Measurements from ENCODE around the gene PIAS4.

DNA sequence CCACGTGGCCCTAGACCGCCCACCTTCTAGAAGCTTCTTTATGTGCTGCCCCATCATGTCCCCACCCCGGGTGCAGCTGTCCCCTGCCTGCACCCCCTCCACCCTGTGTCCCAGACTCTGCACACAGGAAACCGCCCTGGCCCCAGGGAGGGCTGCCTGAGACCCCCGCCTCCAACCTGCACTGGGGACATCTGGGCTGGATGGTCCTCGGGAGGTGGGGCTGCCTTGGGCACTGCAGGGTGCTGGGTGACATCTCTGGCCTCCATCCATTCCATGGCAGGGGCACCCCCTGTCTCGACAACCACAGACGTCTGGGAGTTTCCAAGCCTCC, 77.0 kb downstream of the PIAS4 start:
- TF ChIP-seq, protein P1, sequence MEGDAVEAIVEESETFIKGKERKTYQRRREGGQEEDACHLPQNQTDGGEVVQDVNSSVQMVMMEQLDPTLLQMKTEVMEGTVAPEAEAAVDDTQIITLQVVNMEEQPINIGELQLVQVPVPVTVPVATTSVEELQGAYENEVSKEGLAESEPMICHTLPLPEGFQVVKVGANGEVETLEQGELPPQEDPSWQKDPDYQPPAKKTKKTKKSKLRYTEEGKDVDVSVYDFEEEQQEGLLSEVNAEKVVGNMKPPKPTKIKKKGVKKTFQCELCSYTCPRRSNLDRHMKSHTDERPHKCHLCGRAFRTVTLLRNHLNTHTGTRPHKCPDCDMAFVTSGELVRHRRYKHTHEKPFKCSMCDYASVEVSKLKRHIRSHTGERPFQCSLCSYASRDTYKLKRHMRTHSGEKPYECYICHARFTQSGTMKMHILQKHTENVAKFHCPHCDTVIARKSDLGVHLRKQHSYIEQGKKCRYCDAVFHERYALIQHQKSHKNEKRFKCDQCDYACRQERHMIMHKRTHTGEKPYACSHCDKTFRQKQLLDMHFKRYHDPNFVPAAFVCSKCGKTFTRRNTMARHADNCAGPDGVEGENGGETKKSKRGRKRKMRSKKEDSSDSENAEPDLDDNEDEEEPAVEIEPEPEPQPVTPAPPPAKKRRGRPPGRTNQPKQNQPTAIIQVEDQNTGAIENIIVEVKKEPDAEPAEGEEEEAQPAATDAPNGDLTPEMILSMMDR (IDR thresholded peaks at IDR 0.05) = no peak
- TF ChIP-seq SP1 (CRISPR knock-in tag; conservative IDR thresholded peaks at IDR 0.05) (no peak), ZNF317 (CRISPR knock-in tag; IDR thresholded peaks at IDR 0.05; ENCODE audit: borderline replicate concordance, low read depth) (no peak), NFE2L1 (CRISPR knock-in tag; IDR thresholded peaks at IDR 0.05) (no peak), CREB1 (CRISPR knock-in tag; IDR thresholded peaks at IDR 0.05) (no peak), FOXK1 (CRISPR knock-in tag; IDR thresholded peaks at IDR 0.05) (no peak), JUN (CRISPR knock-in tag; IDR thresholded peaks at IDR 0.05) (no peak), RELA (CRISPR knock-in tag; IDR thresholded peaks at IDR 0.05; ENCODE audit: borderline replicate concordance) (no peak)
- TF ChIP-seq, protein P2, sequence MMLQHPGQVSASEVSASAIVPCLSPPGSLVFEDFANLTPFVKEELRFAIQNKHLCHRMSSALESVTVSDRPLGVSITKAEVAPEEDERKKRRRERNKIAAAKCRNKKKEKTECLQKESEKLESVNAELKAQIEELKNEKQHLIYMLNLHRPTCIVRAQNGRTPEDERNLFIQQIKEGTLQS (CRISPR knock-in tag; conservative IDR thresholded peaks at IDR 0.05) = no peak
- TF ChIP-seq, protein P3, sequence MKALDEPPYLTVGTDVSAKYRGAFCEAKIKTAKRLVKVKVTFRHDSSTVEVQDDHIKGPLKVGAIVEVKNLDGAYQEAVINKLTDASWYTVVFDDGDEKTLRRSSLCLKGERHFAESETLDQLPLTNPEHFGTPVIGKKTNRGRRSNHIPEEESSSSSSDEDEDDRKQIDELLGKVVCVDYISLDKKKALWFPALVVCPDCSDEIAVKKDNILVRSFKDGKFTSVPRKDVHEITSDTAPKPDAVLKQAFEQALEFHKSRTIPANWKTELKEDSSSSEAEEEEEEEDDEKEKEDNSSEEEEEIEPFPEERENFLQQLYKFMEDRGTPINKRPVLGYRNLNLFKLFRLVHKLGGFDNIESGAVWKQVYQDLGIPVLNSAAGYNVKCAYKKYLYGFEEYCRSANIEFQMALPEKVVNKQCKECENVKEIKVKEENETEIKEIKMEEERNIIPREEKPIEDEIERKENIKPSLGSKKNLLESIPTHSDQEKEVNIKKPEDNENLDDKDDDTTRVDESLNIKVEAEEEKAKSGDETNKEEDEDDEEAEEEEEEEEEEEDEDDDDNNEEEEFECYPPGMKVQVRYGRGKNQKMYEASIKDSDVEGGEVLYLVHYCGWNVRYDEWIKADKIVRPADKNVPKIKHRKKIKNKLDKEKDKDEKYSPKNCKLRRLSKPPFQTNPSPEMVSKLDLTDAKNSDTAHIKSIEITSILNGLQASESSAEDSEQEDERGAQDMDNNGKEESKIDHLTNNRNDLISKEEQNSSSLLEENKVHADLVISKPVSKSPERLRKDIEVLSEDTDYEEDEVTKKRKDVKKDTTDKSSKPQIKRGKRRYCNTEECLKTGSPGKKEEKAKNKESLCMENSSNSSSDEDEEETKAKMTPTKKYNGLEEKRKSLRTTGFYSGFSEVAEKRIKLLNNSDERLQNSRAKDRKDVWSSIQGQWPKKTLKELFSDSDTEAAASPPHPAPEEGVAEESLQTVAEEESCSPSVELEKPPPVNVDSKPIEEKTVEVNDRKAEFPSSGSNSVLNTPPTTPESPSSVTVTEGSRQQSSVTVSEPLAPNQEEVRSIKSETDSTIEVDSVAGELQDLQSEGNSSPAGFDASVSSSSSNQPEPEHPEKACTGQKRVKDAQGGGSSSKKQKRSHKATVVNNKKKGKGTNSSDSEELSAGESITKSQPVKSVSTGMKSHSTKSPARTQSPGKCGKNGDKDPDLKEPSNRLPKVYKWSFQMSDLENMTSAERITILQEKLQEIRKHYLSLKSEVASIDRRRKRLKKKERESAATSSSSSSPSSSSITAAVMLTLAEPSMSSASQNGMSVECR (CRISPR knock-in tag; IDR thresholded peaks at IDR 0.05; ENCODE audit: borderline replicate concordance) = no peak
- TF ChIP-seq, protein P4, sequence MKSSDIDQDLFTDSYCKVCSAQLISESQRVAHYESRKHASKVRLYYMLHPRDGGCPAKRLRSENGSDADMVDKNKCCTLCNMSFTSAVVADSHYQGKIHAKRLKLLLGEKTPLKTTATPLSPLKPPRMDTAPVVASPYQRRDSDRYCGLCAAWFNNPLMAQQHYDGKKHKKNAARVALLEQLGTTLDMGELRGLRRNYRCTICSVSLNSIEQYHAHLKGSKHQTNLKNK (CRISPR knock-in tag; IDR thresholded peaks at IDR 0.05) = no peak

All from WTC11 (cell line).